GM12874 (cell line): ENCODE data around the gene TAS2R41.

Experiments
- CTCF ChIP-seq: IDR thresholded peaks from 2 replicates; pipeline ENCODE4 v1.5.1; 2011; ENCODE audit warnings: low read depth, mild to moderate bottlenecking, control low read depth, low read length, moderate library complexity; ENCODE audit not compliant: insufficient read depth

Gene TAS2R41

GRCh38 chr7:143504937-143505297 is 27.2 kb downstream of the TAS2R41 start:
- no peak for TF ChIP-seq CTCF

- no peak for TF ChIP-seq CTCF
Observed at GRCh38 chr7:143505838-143506237, 28.2 kb downstream of the TAS2R41 start.

GRCh38 chr7:143507094-143507518 is 29.4 kb downstream of the TAS2R41 start:
- no peak for TF ChIP-seq CTCF

GRCh38 chr7:143507534-143508055 is 29.9 kb downstream of the TAS2R41 start:
- no peak for TF ChIP-seq CTCF

GRCh38 chr7:143510854-143511592 is 33.4 kb downstream of the TAS2R41 start:
- TF ChIP-seq CTCF: no peak

- no peak for TF ChIP-seq CTCF
Observed at GRCh38 chr7:143511593-143512047, 33.9 kb downstream of the TAS2R41 start.

GRCh38 chr7:143512488-143513340 is 35.0 kb downstream of the TAS2R41 start:
- no peak for TF ChIP-seq CTCF
